Gastroesophageal sphincter (tissue), 3 donors: ENCODE data around the gene GMEB2.
A peak's percentile ranks its signal among the peaks of the same experiment; 100 is the strongest.

ENCODE experiments used
- CTCF ChIP-seq, 4 experiments: fragments of 200-600 bp in 2 of 4; fragments of 450-650 bp in 2 of 4; sonication (generic) in 1 of 4; IDR thresholded peaks; one replicate each; pipeline ENCODE4 v1.5.1; 2017 to 2019; ENCODE audit warnings: antibody characterized with exemption in 4 of 4, mild to moderate bottlenecking in 2 of 4, moderate library complexity in 2 of 4
- EP300 ChIP-seq: sonication (generic); formaldehyde crosslinking; IDR thresholded peaks from one replicate; pipeline ENCODE4 v1.6.1; 2017; ENCODE audit warnings: antibody characterized with exemption, mild to moderate bottlenecking
- POLR2A ChIP-seq, 2 donors: fragments of 450-650 bp; IDR thresholded peaks; one replicate each; pipeline ENCODE4 v1.6.1; 2017; ENCODE audit warnings: antibody characterized with exemption in 2 of 2, mild to moderate bottlenecking in 2 of 2, moderate library complexity in 1 of 2
- POLR2AphosphoS5 ChIP-seq: sonication (generic); formaldehyde crosslinking; IDR thresholded peaks from one replicate; pipeline ENCODE4 v1.6.1; 2017; ENCODE audit warnings: antibody characterized with exemption

- no peak for TF ChIP-seq CTCF (IDR thresholded peaks at IDR 0.05)
- TF ChIP-seq POLR2A (IDR thresholded peaks at IDR 0.05) = peak in 1 of 2 donors; percentile 5
- TF ChIP-seq POLR2AphosphoS5 = no peak
- no peak for TF ChIP-seq EP300
Observed at GRCh38 chr20:63590218-63591146, 36.4 kb downstream of the GMEB2 start.
